Activated CD8-positive, alpha-beta T cell treated with anti-CD3 and anti-CD28 coated beads for 36 hours (primary cell): ENCODE measurements around the gene LRRC18. TPM values are rescaled to one million over a fixed set of nuclear protein-coding genes. Genes with fewer than 3 reads are reported as not detected.

Experiments used
- ATAC-seq: fragments of 200-7000 bp; cut with Tn5 transposase; one replicate; pipeline ENCODE4 v1.10.0; 2021; ENCODE audit warnings: mild to moderate bottlenecking, moderate library complexity
- CTCF ChIA-PET: fragments of 350-600 bp; sonication (Branson Sonifier 250); formaldehyde crosslinking; loops from one replicate; lab custom pipeline; 2021; ENCODE audit warnings: antibody characterized with exemption; lab: Charles Lee
- POLR2A ChIA-PET: fragments of 350-600 bp; sonication (Branson Sonifier 250); formaldehyde crosslinking; loops from one replicate; lab custom pipeline; 2021; ENCODE audit warnings: antibody characterized with exemption; lab: Charles Lee
- DNase-seq: peaks from one replicate; pipeline ENCODE4 v3.0.0-alpha.2; 2020
- H3K27ac Mint-ChIP-seq: one replicate; pipeline ENCODE4 v1.8.0; 2021; ENCODE audit warnings: mild to moderate bottlenecking, mixed read lengths
- H3K27me3 Mint-ChIP-seq: one replicate; pipeline ENCODE4 v1.8.0; 2021; ENCODE audit warnings: mixed read lengths
- H3K36me3 Mint-ChIP-seq: one replicate; pipeline ENCODE4 v1.8.0; 2021; ENCODE audit warnings: low read depth, mixed read lengths
- H3K4me1 Mint-ChIP-seq: one replicate; pipeline ENCODE4 v1.8.0; 2021; ENCODE audit warnings: low read depth, mixed read lengths
- H3K4me3 Mint-ChIP-seq: one replicate; pipeline ENCODE4 v1.8.0; 2021; ENCODE audit warnings: mild to moderate bottlenecking, moderate library complexity, mixed read lengths
- H3K9me3 Mint-ChIP-seq: one replicate; pipeline ENCODE4 v1.8.0; 2021; ENCODE audit warnings: mixed read lengths
- CTCF ChIP-seq: fragments of 200-600 bp; IDR thresholded peaks from one replicate; pipeline ENCODE4 v1.8.0; 2022; ENCODE audit warnings: antibody characterized with exemption, mild to moderate bottlenecking
- intact Hi-C: fragments of 100-400 bp; cut with micrococcal nuclease; formaldehyde crosslinking; loops from one replicate; pipeline ENCODE4 v1.10.0; 2022
- total RNA-seq, 2 experiments: library from RNA; stranded (reverse); gene quantifications; one replicate each; pipeline ENCODE4 v1.2.3, GENCODE V29; 2021

Gene LRRC18
- total RNA-seq, 2 experiments from 2014 or later = not detected

GRCh38 chr10:48944171-48944570 lies 4.5 kb upstream of the LRRC18 start:
- ChIA-PET POLR2A (no interaction called here), CTCF (no interaction called here)
- DNase-seq (no peak), ATAC-seq (no peak)
- intact Hi-C loops = no loop called here
- Mint-ChIP-seq H3K27me3 (no peaks in the 10 kb centered on the region), H3K4me3 (no peak overlapping the region), H3K9me3 (no peaks in the 10 kb centered on the region), H3K36me3 (no peaks in the 10 kb centered on the region), H3K4me1 (no peaks in the 10 kb centered on the region), H3K27ac (no peak overlapping the region)
- TF ChIP-seq CTCF = no peak

GRCh38 chr10:48943096-48943495 lies 3.5 kb upstream of the LRRC18 start:
- ChIA-PET CTCF (no interaction called here), POLR2A (no interaction called here)
- H3K27ac Mint-ChIP-seq = no peak overlapping the region
- no peaks in the 10 kb centered on the region for H3K4me1 Mint-ChIP-seq
- DNase-seq = no peak
- no peaks in the 10 kb centered on the region for H3K9me3 Mint-ChIP-seq
- intact Hi-C loops = no loop called here
- ATAC-seq = no peak
- no peaks in the 10 kb centered on the region for H3K36me3 Mint-ChIP-seq
- no peaks in the 10 kb centered on the region for H3K27me3 Mint-ChIP-seq
- H3K4me3 Mint-ChIP-seq = no peak overlapping the region
- no peak for TF ChIP-seq CTCF

GRCh38 chr10:48941427-48942075 lies 1.9 kb upstream of the LRRC18 start:
- Mint-ChIP-seq H3K4me1 (no peaks in the 10 kb centered on the region), H3K36me3 (no peaks in the 10 kb centered on the region), H3K27ac (no peak overlapping the region), H3K4me3 (no peak overlapping the region), H3K9me3 (no peaks in the 10 kb centered on the region), H3K27me3 (no peaks in the 10 kb centered on the region)
- no peak for ATAC-seq
- intact Hi-C loops = no loop called here
- TF ChIP-seq CTCF = no peak
- POLR2A ChIA-PET = no interaction called here
- CTCF ChIA-PET = no interaction called here
- DNase-seq = no peak

GRCh38 chr10:48940958-48941357 lies 1.3 kb upstream of the LRRC18 start:
- Mint-ChIP-seq H3K4me3 (no peak overlapping the region), H3K36me3 (no peaks in the 10 kb centered on the region), H3K27ac (no peak overlapping the region), H3K4me1 (no peaks in the 10 kb centered on the region), H3K27me3 (no peaks in the 10 kb centered on the region), H3K9me3 (no peaks in the 10 kb centered on the region)
- DNase-seq = no peak
- ChIA-PET POLR2A (no interaction called here), CTCF (no interaction called here)
- TF ChIP-seq CTCF = no peak
- intact Hi-C loops = no loop called here
- ATAC-seq = no peak

- ATAC-seq (no peak), DNase-seq (no peak)
- no peaks in the 10 kb centered on the region for H3K9me3 Mint-ChIP-seq
- H3K4me1 Mint-ChIP-seq = no peaks in the 10 kb centered on the region
- no peaks in the 10 kb centered on the region for H3K36me3 Mint-ChIP-seq
- ChIA-PET CTCF (no interaction called here), POLR2A (no interaction called here)
- no peak overlapping the region for H3K27ac Mint-ChIP-seq
- H3K27me3 Mint-ChIP-seq = no peaks in the 10 kb centered on the region
- intact Hi-C loops = no loop called here
- no peak overlapping the region for H3K4me3 Mint-ChIP-seq
- TF ChIP-seq CTCF = no peak
Measured at GRCh38 chr10:48940372-48940771, 732 bp upstream of the LRRC18 start.
